K562 (cell line): ENCODE data around the gene METAP1D. TPM values are rescaled to one million over a fixed set of nuclear protein-coding genes. Genes with fewer than 3 reads are reported as not detected.

Source experiments
- ATAC-seq: fragments of 200-7000 bp; cut with Tn5 transposase; 3 replicates; pipeline ENCODE4 v1.9.1; 2020; ENCODE audit warnings: moderate library complexity
- BruUV-seq: library from RNA; stranded (reverse); fragments of 400-500 nt; replicated peaks from 2 replicates; lab custom pipeline; 2021; lab: Mats Ljungman, UMichigan
- CTCF ChIA-PET: fragments of 300-600 bp; formaldehyde crosslinking; extraction: SDS; loops from one replicate; lab custom pipeline; 2021; ENCODE audit warnings: low intra/inter-chr PET ratio; lab: Yijun Ruan, JAX
- POLR2A ChIA-PET: fragments of 300-600, 350-650 bp; sonication (Branson Sonifier 250); formaldehyde crosslinking; extraction: SDS; loops from one replicate; lab custom pipeline; 2021; ENCODE audit warnings: antibody characterized with exemption, inconsistent platforms; lab: Yijun Ruan, JAX
- DNase-seq, 4 experiments: peaks; one replicate each; pipeline versions ENCODE4 v3.0.0 to v3.0.0-alpha.2; 2011 to 2018; ENCODE audit warnings: low spot score in 3 of 4, mixed read lengths in 3 of 4; ENCODE audit errors: extremely low read depth in 1 of 4
- FAIRE-seq: peaks from 2 replicates; lab custom pipeline; 2011; peaks lifted over from hg19 to GRCh38; lab: Jason Lieb, UNC
- H2AFZ ChIP-seq: 2 replicates; pipeline ENCODE4 v1.6.0; 2011; ENCODE audit warnings: low read depth, low read length, control low read depth, inconsistent platforms
- H3K27ac ChIP-seq: fragments of 200-600 bp; 3 replicates; pipeline ENCODE4 v1.8.0; 2011; ENCODE audit warnings: low read depth, mild to moderate bottlenecking, control low read depth, inconsistent platforms, low read length, moderate library complexity, mixed read lengths; ENCODE audit errors: extremely low read depth
- H3K27me3 ChIP-seq, 2 experiments: fragments of 300-600 bp in 1 of 2; 2 replicates in 1 of 2; 3 replicates in 1 of 2; pipeline versions ENCODE4 v1.6.0 to v1.8.0; 2011; ENCODE audit warnings: inconsistent platforms in 2 of 2, low read length in 2 of 2, mild to moderate bottlenecking in 1 of 2, mixed read lengths in 1 of 2, moderate library complexity in 1 of 2; ENCODE audit not compliant: control insufficient read depth in 2 of 2, insufficient read depth in 2 of 2
- H3K36me3 ChIP-seq: fragments of 300-600 bp; 3 replicates; pipeline ENCODE4 v1.8.0; 2011; ENCODE audit warnings: mild to moderate bottlenecking, low read length, inconsistent platforms; ENCODE audit not compliant: control insufficient read depth, insufficient read depth
- H3K4me1 ChIP-seq, 2 experiments: fragments of 200-600 bp in 1 of 2; replicated peaks in 1 of 2; 2 replicates in 1 of 2; 3 replicates in 1 of 2; pipeline versions ENCODE4 v1.5.1 to v1.8.0; 2011; ENCODE audit warnings: inconsistent platforms in 2 of 2, low read length in 2 of 2, mild to moderate bottlenecking in 1 of 2, mixed read lengths in 1 of 2, moderate library complexity in 1 of 2; ENCODE audit not compliant: control insufficient read depth in 2 of 2, insufficient read depth in 2 of 2
- H3K4me2 ChIP-seq: 2 replicates; pipeline ENCODE4 v1.6.1; 2011; ENCODE audit warnings: low read length, control low read depth, inconsistent platforms, mixed read lengths; ENCODE audit not compliant: insufficient read depth
- H3K4me3 ChIP-seq: fragments of 200-600 bp; sonication (generic), shearing (Covaris generic); 2 replicates; pipeline ENCODE4 v1.5.1; 2016; ENCODE audit warnings: control low read depth, inconsistent platforms
- H3K79me2 ChIP-seq: fragments of 200-600 bp; 3 replicates; pipeline ENCODE4 v1.8.0; 2011; ENCODE audit warnings: low read length, inconsistent platforms; ENCODE audit not compliant: control insufficient read depth, insufficient read depth
- H3K9ac ChIP-seq, 2 experiments: 2 replicates each; pipeline versions ENCODE4 v1.6.0 to v1.6.1; 2011; ENCODE audit warnings: low read depth in 2 of 2, low read length in 2 of 2, control low read depth in 1 of 2, inconsistent platforms in 1 of 2, mild to moderate bottlenecking in 1 of 2, mixed read lengths in 1 of 2; ENCODE audit not compliant: insufficient read depth in 1 of 2
- H3K9me1 ChIP-seq: one replicate; pipeline ENCODE4 v1.6.0; 2011; ENCODE audit warnings: inconsistent platforms, mild to moderate bottlenecking, low read length, moderate library complexity; ENCODE audit not compliant: control insufficient read depth, insufficient read depth
- H3K9me3 ChIP-seq: replicated peaks from 2 replicates; pipeline ENCODE4 v1.5.1; 2011; ENCODE audit warnings: low read depth, low read length, inconsistent platforms; ENCODE audit not compliant: control insufficient read depth, insufficient read depth
- H4K20me1 ChIP-seq: replicated peaks from 2 replicates; pipeline ENCODE4 v1.6.1; 2011; ENCODE audit warnings: low read length, inconsistent platforms, mixed read lengths; ENCODE audit not compliant: control insufficient read depth, insufficient read depth
- CSDE1 ChIP-seq, 2 experiments: fragments of 450-650 bp; IDR thresholded peaks; 2 replicates each; pipeline ENCODE4 v1.6.1; 2016; ENCODE audit warnings: mild to moderate bottlenecking in 1 of 2
- GATAD2A ChIP-seq: fragments of 450-650 bp; IDR thresholded peaks from 2 replicates; pipeline ENCODE4 v1.6.1; 2017
- RCOR1 ChIP-seq, 2 experiments: IDR thresholded peaks; 2 replicates each; pipeline ENCODE4 v1.6.1; 2012; ENCODE audit warnings: low read depth in 2 of 2, low read length in 2 of 2, borderline replicate concordance in 1 of 2, improper control_type of control experiment in 1 of 2
- SMC3 ChIP-seq: conservative IDR thresholded peaks from 2 replicates; pipeline ENCODE4 v1.6.1; 2011; ENCODE audit warnings: low read depth, low read length, improper control_type of control experiment; ENCODE audit not compliant: insufficient read depth
- TRIM24 ChIP-seq, 2 experiments: fragments of 450-650 bp; IDR thresholded peaks; 2 replicates each; pipeline ENCODE4 v1.6.1; 2016
- ZC3H4 ChIP-seq: sonication (generic); formaldehyde crosslinking; IDR thresholded peaks from 2 replicates; pipeline ENCODE4 v1.9.0; 2021; ENCODE audit warnings: missing genetic modification reagents, borderline replicate concordance
- ZFP36 ChIP-seq: fragments of 150-350 bp; IDR thresholded peaks from 2 replicates; pipeline ENCODE4 v1.6.1; 2018; ENCODE audit warnings: low read length, low read depth; ENCODE audit not compliant: partially characterized antibody
- ZNF551 ChIP-seq: fragments of 250-450 bp; sonication (Bioruptor Pico); IDR thresholded peaks from 2 replicates; pipeline ENCODE4 v1.5.0; 2021; ENCODE audit warnings: mild to moderate bottlenecking, moderate library complexity
- WGBS: fragments of 100-300 bp; shearing (Covaris generic); methylation state at CpG from one replicate; pipeline ENCODE4 v1.1.6; 2016; ENCODE audit warnings: low coverage, mixed read lengths; ENCODE audit not compliant: insufficient coverage; ENCODE audit errors: missing lambda C conversion rate; 5-methylcytosine and 5-hydroxymethylcytosine counted together
- in situ Hi-C: fragments of 300-500 bp; cut with MboI; formaldehyde crosslinking; loops from 4 replicates; pipeline ENCODE4 v1.15.0; 2018; ENCODE audit warnings: inconsistent platforms, mixed read lengths
- intact Hi-C: fragments of 100-400 bp; cut with micrococcal nuclease; formaldehyde crosslinking; loops from 2 replicates; pipeline ENCODE4 v1.14.2; 2022
- polyA plus RNA-seq, 8 experiments: library from polyadenylated mRNA; depleted of rRNA in 4 of 8; stranded (reverse) in 5 of 8; unstranded in 3 of 8; fragments of >200 nt; fragmentation: Nextera tagmentation in 2 of 8; fragmentation: Illumina TruSeq in 1 of 8; extraction: Ambion mirVana in 2 of 8; extraction: Trizol in 1 of 8; gene quantifications; 2 replicates each; pipeline versions ENCODE4 v1.2.1 to v1.2.3, GENCODE V29; 2011 to 2014; ENCODE audit warnings: inconsistent platforms in 1 of 8, missing spikeins in 1 of 8
- total RNA-seq, 7 experiments: library from RNA; depleted of rRNA in 6 of 7; stranded (reverse); fragments of >200 nt in 6 of 7; fragmentation: Illumina TruSeq in 2 of 7; extraction: Trizol in 2 of 7; gene quantifications; 2 replicates each; pipeline versions ENCODE4 v1.2.1 to v1.2.3, GENCODE V29; 2011 to 2021; ENCODE audit warnings: low replicate concordance in 1 of 7
- TF ChIP-seq, protein P1 (sequence below), 3 experiments: fragments of 200-800 bp in 1 of 3; fragments of 250-450 bp in 1 of 3; fragments of 450-650 bp in 1 of 3; sonication (Bioruptor Pico) in 1 of 3; sonication (Bioruptor generic) in 1 of 3; formaldehyde crosslinking in 1 of 3; IDR thresholded peaks; 2 replicates each; pipeline versions ENCODE4 v1.6.1 to v1.8.0; 2016 to 2022; ENCODE audit warnings: mild to moderate bottlenecking in 2 of 3, missing genetic modification characterization in 2 of 3, missing compliant biosample characterization in 1 of 3, moderate library complexity in 1 of 3
- TF ChIP-seq, protein P2 (sequence below): sonication (generic); formaldehyde crosslinking; IDR thresholded peaks from 2 replicates; pipeline ENCODE4 v1.8.1; 2023; ENCODE audit warnings: mild to moderate bottlenecking, missing genetic modification reagents
- TF ChIP-seq, protein P3 (sequence below): sonication (generic); formaldehyde crosslinking; IDR thresholded peaks from 2 replicates; pipeline ENCODE4 v1.8.0; 2022; ENCODE audit warnings: missing genetic modification reagents, mild to moderate bottlenecking, moderate library complexity, borderline replicate concordance
- TF ChIP-seq, protein P4 (sequence below), 2 experiments: fragments of 250-450 bp in 1 of 2; fragments of 450-650 bp in 1 of 2; sonication (Bioruptor Pico) in 1 of 2; IDR thresholded peaks; 2 replicates each; pipeline versions ENCODE4 v1.6.1 to v1.8.0; 2016 to 2021; ENCODE audit warnings: mild to moderate bottlenecking in 2 of 2, moderate library complexity in 2 of 2, missing compliant biosample characterization in 1 of 2, missing genetic modification characterization in 1 of 2

Gene METAP1D
- total and polyA plus RNA-seq, 9 of the 15 experiments (the other 6 are each of a cell fraction or from before 2014, with no cell fraction given), result 8.0 to 23.4 (median 15.7) TPM

DNA sequence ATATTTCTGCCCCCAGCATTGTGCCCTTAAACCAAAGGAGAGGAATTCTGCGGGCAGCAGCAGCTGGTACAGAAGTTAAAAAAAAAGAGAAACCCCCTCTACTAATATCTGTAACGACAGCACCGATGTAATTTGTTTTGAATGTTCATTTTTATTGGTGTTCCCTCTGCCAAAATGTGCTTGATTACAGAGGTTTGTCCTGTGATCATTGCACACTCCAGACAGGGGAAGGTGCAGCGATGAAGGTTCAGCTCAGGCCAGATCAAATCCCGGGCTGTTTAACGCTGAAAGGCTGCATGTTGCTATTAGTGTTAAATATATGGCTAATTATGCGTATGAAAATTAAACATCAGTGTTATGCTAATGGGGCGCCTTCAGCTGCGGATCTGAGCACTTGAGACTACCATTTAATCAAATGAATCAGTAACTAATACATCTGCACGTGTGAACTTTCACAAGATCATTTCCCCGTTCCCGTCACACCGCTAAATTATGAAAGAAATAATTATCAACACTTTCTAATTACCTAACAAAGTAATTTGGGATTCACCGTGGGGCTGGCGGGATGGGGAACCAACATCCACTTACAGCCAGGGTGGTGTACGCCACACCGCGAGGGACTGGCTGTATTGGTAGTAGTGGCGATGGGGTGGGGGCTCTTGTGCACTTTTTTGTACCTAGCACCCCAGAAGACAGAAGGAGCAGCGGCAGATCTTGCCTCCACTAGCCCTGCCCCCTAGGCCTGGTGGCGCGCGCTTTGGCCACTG lies 84.1 kb downstream of the METAP1D start:
- intact Hi-C loops, result loop anchor here (2.0 kb wide), 2 partner anchors 37 to 83 kb away; no protein-coding TSS in a partner anchor
- TF ChIP-seq RCOR1 (IDR thresholded peaks at IDR 0.05; ENCODE audit: borderline replicate concordance in 1 of 2, low read depth in 2 of 2, low read length in 2 of 2), result 0 out of 4 replicates have a peak, but pooled peaks of 1 of the 2 experiments have one; percentile 33
- TF ChIP-seq, protein P1, sequence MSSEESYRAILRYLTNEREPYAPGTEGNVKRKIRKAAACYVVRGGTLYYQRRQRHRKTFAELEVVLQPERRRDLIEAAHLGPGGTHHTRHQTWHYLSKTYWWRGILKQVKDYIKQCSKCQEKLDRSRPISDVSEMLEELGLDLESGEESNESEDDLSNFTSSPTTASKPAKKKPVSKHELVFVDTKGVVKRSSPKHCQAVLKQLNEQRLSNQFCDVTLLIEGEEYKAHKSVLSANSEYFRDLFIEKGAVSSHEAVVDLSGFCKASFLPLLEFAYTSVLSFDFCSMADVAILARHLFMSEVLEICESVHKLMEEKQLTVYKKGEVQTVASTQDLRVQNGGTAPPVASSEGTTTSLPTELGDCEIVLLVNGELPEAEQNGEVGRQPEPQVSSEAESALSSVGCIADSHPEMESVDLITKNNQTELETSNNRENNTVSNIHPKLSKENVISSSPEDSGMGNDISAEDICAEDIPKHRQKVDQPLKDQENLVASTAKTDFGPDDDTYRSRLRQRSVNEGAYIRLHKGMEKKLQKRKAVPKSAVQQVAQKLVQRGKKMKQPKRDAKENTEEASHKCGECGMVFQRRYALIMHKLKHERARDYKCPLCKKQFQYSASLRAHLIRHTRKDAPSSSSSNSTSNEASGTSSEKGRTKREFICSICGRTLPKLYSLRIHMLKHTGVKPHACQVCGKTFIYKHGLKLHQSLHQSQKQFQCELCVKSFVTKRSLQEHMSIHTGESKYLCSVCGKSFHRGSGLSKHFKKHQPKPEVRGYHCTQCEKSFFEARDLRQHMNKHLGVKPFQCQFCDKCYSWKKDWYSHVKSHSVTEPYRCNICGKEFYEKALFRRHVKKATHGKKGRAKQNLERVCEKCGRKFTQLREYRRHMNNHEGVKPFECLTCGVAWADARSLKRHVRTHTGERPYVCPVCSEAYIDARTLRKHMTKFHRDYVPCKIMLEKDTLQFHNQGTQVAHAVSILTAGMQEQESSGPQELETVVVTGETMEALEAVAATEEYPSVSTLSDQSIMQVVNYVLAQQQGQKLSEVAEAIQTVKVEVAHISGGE (CRISPR knock-in tag; IDR thresholded peaks at IDR 0.05), result no peak
- no peak for TF ChIP-seq ZNF551 (CRISPR knock-in tag)
- TF ChIP-seq, protein P2, sequence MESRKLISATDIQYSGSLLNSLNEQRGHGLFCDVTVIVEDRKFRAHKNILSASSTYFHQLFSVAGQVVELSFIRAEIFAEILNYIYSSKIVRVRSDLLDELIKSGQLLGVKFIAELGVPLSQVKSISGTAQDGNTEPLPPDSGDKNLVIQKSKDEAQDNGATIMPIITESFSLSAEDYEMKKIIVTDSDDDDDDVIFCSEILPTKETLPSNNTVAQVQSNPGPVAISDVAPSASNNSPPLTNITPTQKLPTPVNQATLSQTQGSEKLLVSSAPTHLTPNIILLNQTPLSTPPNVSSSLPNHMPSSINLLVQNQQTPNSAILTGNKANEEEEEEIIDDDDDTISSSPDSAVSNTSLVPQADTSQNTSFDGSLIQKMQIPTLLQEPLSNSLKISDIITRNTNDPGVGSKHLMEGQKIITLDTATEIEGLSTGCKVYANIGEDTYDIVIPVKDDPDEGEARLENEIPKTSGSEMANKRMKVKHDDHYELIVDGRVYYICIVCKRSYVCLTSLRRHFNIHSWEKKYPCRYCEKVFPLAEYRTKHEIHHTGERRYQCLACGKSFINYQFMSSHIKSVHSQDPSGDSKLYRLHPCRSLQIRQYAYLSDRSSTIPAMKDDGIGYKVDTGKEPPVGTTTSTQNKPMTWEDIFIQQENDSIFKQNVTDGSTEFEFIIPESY (CRISPR knock-in tag), result peak; percentile 99
- TF ChIP-seq TRIM24 (IDR thresholded peaks at IDR 0.05), result no peak
- peak; percentile 48 for TF ChIP-seq ZFP36
- TF ChIP-seq GATAD2A, result 0 out of 2 replicates have a peak, but pooled peaks have one; percentile 16
- TF ChIP-seq, protein P3, sequence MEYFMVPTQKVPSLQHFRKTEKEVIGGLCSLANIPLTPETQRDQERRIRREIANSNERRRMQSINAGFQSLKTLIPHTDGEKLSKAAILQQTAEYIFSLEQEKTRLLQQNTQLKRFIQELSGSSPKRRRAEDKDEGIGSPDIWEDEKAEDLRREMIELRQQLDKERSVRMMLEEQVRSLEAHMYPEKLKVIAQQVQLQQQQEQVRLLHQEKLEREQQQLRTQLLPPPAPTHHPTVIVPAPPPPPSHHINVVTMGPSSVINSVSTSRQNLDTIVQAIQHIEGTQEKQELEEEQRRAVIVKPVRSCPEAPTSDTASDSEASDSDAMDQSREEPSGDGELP (CRISPR knock-in tag), result no peak
- 0 out of 2 replicates have a peak, but pooled peaks have one; percentile 15 for TF ChIP-seq ZC3H4 (CRISPR knock-in tag)
- TF ChIP-seq, protein P4, sequence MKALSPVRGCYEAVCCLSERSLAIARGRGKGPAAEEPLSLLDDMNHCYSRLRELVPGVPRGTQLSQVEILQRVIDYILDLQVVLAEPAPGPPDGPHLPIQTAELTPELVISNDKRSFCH (CRISPR knock-in tag; IDR thresholded peaks at IDR 0.05), result no peak
- TF ChIP-seq, protein P4 (tag; IDR thresholded peaks at IDR 0.05), result peak; percentile 41; the same call in 1 of the 2 replicates
- 0 out of 4 replicates have a peak, but pooled peaks of 1 of the 2 experiments have one; percentile 18 for TF ChIP-seq CSDE1 (IDR thresholded peaks at IDR 0.05)
- TF ChIP-seq SMC3, result 0 out of 2 replicates have a peak, but pooled peaks have one; percentile 17

More for the DNA sequence above, 84.1 kb downstream of the METAP1D start:
- Histone ChIP-seq H3K79me2 (peaks cover 8% of the 10 kb centered on the region; the same call in 2 of the 3 replicates), H3K9ac (peak overlapping the region; percentile 79 to 95), H3K36me3 (peaks cover 20% of the 10 kb centered on the region; the same call in 1 of the 3 replicates), H3K9me3 (0 out of 2 replicates have a peak, but pooled peaks cover 3% of the 10 kb centered on the region), H3K4me3 (peak overlapping the region; percentile 65), H3K27me3 (no peaks in the 10 kb centered on the region), H3K4me1 (peaks cover 7 to 43% of the 10 kb centered on the region in 2 experiments; a peak in 4 of 5 replicates), H3K27ac (peak overlapping the region; percentile 81), H2AFZ (peak overlapping the region; percentile 99), H3K4me2 (peak overlapping the region; percentile 94), H4K20me1 (no peaks in the 10 kb centered on the region), H3K9me1 (no peaks in the 10 kb centered on the region)
- WGBS, result 78% methylated on average over 23 of the region's 23 CpGs
- BruUV-seq, result no TSS peak
- no peak for ATAC-seq
- FAIRE-seq, result no peak
- ChIA-PET POLR2A (interaction anchor here (0.5 to 1.7 kb wide), 6 partner anchors 9 to 143 kb away, joined by 3 to 7 read pairs (median 4); no protein-coding TSS in a partner anchor), CTCF (no interaction called here)
- no peak for DNase-seq
- in situ Hi-C loops, result no loop called here
